LoVo (cell line): ENCODE results near the gene IQSEC1.

Experiments
- DNase-seq: peaks from one replicate; pipeline ENCODE4 v3.0.0-alpha.2; 2016; ENCODE audit warnings: low spot score

Gene IQSEC1

GRCh38 chr3:13049400-13049799 lies 23.8 kb downstream of the IQSEC1 start:
- DNase-seq, result no peak

DNA sequence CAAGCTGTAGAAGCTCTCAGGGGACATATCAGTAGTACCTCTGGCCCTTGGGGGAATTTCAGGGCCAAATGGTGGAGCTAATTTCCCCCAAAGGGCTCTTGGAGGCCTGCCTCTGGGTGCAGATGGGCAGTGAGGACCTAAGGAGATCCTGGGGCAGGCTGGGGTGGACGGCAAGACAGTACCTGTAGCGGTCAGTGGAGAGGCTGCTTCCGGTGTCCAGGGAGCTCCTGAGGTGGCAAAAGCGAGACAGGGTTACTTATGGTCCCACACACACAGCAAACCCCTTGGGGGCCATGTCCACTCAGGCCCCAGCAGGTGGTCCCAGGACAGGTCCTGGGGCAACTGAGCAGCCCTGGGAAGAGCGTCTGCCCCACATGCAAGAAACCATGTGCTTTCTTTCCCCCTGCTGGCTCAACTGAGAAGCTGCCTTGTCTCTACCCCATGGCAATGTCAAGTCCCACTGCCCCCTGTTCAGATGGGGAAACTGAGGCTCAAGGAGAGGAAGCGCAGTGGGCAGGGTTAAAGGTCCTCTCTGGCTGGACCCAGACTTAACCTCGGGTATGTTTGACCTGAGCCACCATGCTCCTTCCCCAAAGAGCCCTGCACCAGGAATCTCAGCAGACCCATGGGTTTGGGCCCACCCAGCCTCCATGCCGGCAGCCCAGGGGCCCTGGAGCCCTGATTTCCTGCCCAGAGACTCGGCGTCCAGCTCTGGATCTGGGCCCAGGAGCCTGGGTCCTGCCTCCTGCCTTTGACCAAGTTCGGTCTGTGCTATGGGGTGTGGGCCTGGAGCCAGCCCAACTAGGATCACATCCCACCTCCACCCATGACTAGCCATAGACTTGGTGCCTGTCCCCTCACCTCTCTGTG lies 25.7 kb downstream of the IQSEC1 start:
- DNase-seq, result no peak

DNA sequence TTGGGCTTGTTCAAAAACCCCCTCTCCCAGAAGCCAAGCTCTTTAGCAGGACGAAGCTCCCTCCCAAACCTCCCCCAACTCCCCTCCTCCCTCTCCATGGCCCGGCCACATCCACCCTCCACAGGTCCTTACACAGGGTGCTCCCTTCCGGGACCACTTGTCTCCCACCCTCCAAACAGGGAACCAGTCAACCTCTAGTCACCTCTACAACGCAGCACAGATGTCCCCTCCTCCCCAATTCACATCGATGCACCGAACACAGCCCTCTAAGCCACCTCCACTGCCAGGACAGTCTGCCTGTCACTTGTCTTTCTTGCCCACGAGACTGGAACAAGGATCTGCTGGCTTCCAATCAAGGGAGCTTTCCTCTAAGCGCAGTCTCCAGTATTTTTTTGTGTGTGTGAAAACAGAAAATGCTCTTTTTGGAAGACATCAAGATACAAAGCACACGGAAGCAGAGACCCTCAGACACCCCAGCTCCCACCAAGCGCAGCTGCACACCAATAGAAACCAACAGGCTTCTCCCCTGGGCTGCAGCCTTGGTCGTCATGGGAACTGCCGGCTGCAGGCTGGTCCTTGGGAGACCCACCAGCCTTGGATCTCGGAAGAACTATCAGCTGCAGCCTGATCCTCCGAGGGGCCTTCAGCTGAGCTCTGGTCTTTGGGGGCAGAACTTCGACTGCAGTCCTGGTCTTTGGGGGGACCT lies 26.5 kb downstream of the IQSEC1 start:
- no peak for DNase-seq

DNA sequence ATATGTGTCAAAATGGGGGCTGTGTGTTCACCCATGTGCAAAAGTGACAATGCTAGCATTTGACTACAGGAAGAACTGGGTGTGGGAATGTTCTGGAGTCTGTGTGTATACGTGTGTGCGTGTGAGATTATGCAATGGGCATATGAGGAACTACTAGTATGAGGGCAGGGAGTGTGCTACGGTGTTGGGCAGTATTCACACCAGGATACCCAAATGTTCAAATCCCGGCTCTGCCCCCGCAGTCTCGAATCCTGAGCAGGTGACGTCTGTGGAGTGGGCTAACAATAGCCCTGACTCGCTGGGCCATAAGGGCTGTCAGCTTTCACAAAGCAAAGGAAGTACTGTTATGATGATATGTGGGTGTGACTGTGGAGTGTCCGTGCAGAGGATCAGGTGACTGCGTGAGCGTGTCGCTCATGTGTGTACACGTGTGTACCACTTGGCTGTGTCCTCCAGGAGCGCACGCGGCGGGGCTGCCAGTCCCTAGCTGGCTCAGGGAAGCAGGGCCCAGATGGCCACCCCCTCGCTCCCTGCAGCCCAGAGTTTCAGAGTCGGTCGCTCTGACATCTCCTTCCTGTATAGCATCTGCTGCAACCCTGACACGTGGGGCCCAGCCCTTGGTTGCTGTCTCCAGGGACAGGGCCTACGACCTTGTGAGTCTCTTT lies 27.2 kb downstream of the IQSEC1 start:
- no peak for DNase-seq

- no peak for DNase-seq
Observed at GRCh38 chr3:13045241-13045903, 27.9 kb downstream of the IQSEC1 start.

DNA sequence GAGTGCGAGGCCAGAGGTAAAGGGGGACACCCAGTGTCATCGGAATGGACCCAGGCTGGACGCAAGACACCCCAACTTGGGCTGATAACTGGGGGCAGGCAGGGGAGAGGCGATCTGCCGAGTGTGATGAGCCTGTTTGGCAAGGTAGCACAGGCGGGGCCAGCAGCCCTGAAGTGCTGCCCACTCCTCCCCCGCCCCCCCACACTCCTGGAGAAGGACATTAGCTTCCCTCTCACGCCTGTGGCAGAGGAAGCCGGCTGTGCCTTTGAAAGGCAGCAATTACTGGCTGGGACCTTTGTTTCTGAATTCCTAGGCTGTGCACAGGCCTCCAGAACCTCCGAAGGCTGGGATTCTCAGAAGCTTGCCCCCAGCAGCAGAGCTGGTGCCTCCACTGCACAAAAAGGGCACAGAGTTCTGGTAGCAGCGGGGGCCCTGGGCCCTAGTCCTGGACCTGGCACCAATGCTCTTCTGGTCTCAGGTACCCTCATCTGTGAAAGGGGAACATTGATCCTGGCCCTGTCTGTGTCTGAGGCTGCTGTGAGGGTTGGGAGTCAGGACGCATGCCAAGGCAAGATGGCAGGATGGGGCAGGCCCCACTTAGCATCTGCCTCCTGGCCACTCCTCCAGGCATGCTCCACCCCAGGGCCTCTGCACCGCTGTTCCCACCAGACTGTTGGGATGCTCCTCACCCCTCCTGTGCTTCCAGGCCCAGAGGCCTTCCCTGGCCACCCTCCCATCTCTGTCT lies 28.6 kb downstream of the IQSEC1 start:
- DNase-seq, result no peak

- DNase-seq, result no peak
Observed at GRCh38 chr3:13043656-13044055, 29.6 kb downstream of the IQSEC1 start.

DNA sequence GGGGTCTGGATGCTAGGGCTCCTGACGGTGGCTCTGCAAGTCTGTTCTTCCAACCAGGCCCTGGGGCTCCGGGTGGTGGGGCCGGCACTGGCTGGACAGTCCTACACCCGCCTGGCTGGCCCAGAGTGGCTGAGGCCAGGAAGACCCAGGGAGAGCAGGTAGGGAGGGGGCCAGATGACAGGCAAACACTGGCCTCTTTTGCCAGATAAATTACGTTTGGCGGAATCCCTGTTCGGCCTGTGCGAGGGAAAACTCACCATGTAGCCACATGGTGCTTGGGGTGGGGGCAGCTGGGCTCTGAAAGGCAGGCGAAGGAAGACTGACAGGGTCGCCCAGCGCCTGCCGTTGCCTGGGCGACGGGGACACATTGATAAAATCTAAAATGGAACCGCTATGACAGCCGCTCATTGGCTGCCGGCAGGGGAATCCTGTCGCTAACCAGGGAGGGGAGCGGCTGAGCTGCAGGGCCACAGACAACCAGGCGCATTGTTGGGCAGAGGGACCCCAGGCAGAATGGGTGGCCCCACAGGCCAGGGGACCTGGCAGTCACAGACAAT lies 30.4 kb downstream of the IQSEC1 start:
- DNase-seq, result no peak

GRCh38 chr3:13042127-13042701 lies 31.0 kb downstream of the IQSEC1 start:
- DNase-seq, result no peak

GRCh38 chr3:13041113-13041776 lies 32.0 kb downstream of the IQSEC1 start:
- DNase-seq, result no peak

GRCh38 chr3:13040361-13041074 lies 32.7 kb downstream of the IQSEC1 start:
- no peak for DNase-seq

GRCh38 chr3:13039213-13039896 lies 33.9 kb downstream of the IQSEC1 start:
- DNase-seq, result no peak

- DNase-seq, result no peak
Observed at GRCh38 chr3:13037458-13038117, 35.6 kb downstream of the IQSEC1 start.

GRCh38 chr3:13034861-13035260 lies 38.4 kb downstream of the IQSEC1 start:
- no peak for DNase-seq

DNA sequence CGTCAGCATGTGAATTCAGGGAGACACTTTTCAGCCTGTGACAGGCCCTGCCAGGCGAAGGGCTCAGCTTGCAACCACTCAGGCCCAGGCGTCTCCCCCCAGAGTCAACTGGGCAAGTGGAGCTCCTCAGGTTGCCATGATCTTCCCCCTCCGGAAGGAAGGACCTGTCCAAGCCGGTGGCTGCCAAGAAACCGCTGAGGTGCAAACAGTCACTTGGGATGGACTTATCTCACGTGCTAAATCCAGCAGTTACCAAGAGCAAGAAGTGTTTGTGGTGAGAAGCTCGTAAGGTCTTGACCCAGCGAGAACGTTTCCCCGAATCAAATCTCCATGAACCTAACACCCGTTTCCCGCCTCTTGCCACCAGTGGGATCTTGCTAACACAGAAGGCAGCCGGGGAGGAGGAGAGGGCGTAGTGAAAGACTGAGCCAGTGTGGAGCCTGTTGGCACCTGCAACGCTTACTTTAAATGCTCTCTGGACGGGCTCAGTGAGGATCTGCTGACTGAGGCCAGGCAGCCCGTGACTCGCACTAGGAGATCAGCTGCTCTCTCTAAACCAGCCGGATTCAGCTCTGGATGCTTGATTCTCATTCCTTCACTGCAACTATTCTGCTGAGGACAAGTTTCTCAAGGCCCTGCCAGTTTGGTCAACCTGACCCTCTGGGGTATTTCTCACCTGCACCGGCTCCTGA lies 39.0 kb downstream of the IQSEC1 start:
- no peak for DNase-seq

- DNase-seq, result no peak
Observed at GRCh38 chr3:13032206-13032605, 41.0 kb downstream of the IQSEC1 start.

- no peak for DNase-seq
Observed at GRCh38 chr3:13031621-13032020, 41.6 kb downstream of the IQSEC1 start.

- no peak for DNase-seq
Observed at GRCh38 chr3:13030684-13031083, 42.5 kb downstream of the IQSEC1 start.
